ENCODE data around the gene CYP21A2.
"Not testable (repeated sequence)": the region's sequence is repeated elsewhere in the genome, so short reads cannot be mapped to it uniquely, and the experiment has no call there.

DNA sequence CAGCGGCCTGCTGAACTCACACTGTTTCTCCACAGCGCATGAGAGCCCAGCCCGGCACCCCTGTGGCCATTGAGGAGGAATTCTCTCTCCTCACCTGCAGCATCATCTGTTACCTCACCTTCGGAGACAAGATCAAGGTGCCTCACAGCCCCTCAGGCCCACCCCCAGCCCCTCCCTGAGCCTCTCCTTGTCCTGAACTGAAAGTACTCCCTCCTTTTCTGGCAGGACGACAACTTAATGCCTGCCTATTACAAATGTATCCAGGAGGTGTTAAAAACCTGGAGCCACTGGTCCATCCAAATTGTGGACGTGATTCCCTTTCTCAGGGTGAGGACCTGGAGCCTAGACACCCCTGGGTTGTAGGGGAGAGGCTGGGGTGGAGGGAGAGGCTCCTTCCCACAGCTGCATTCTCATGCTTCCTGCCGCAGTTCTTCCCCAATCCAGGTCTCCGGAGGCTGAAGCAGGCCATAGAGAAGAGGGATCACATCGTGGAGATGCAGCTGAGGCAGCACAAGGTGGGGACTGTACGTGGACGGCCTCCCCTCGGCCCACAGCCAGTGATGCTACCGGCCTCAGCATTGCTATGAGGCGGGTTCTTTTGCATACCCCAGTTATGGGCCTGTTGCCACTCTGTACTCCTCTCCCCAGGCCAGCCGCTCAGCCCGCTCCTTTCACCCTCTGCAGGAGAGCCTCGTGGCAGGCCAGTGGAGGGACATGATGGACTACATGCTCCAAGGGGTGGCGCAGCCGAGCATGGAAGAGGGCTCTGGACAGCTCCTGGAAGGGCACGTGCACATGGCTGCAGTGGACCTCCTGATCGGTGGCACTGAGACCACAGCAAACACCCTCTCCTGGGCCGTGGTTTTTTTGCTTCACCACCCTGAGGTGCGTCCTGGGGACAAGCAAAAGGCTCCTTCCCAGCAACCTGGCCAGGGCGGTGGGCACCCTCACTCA, 1.4 kb downstream of the CYP21A2 start:
- TF ChIP-seq, protein P1, sequence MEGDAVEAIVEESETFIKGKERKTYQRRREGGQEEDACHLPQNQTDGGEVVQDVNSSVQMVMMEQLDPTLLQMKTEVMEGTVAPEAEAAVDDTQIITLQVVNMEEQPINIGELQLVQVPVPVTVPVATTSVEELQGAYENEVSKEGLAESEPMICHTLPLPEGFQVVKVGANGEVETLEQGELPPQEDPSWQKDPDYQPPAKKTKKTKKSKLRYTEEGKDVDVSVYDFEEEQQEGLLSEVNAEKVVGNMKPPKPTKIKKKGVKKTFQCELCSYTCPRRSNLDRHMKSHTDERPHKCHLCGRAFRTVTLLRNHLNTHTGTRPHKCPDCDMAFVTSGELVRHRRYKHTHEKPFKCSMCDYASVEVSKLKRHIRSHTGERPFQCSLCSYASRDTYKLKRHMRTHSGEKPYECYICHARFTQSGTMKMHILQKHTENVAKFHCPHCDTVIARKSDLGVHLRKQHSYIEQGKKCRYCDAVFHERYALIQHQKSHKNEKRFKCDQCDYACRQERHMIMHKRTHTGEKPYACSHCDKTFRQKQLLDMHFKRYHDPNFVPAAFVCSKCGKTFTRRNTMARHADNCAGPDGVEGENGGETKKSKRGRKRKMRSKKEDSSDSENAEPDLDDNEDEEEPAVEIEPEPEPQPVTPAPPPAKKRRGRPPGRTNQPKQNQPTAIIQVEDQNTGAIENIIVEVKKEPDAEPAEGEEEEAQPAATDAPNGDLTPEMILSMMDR (IDR thresholded peaks at IDR 0.05): not testable (repeated sequence)
- not testable (repeated sequence) for TF ChIP-seq POLR2AphosphoS5 (IDR thresholded peaks at IDR 0.05)

Data from prostate gland (tissue), 2 donors.